A673 (cell line): Measurements from ENCODE around the gene SLIT1.

Experiments
- CTCF ChIP-seq: fragments of 300-800, 200-600 bp; sonication (generic); conservative IDR thresholded peaks from 2 replicates; pipeline ENCODE4 v1.5.1; 2017; ENCODE audit warnings: low read depth, mild to moderate bottlenecking, antibody characterized with exemption, low read length, moderate library complexity, mixed read lengths
- EZH2 ChIP-seq: fragments of 200-600 bp; sonication (generic); IDR thresholded peaks from 2 replicates; pipeline ENCODE4 v1.6.1; 2017; ENCODE audit warnings: borderline replicate concordance, low read depth, mild to moderate bottlenecking, mixed read lengths, antibody characterized with exemption, low read length; ENCODE audit not compliant: poor library complexity, severe bottlenecking

- TF ChIP-seq CTCF (no peak), EZH2 (no peak)
Observed at GRCh38 chr10:97185326-97186058, at the start of gene SLIT1.
